Measurements from ENCODE around the gene PKP2. TPM values are rescaled to one million over a fixed set of nuclear protein-coding genes. Genes with fewer than 3 reads are reported as not detected.
"Not testable (repeated sequence)": the region's sequence is repeated elsewhere in the genome, so short reads cannot be mapped to it uniquely, and the experiment has no call there.

Gene PKP2
- total RNA-seq, 1 donor from 2014 or later, result not detected

GRCh38 chr12:32864731-32865130, 31.8 kb downstream of the PKP2 start:
- intact Hi-C loops (cut with micrococcal nuclease), result no loop called here

- intact Hi-C loops (cut with micrococcal nuclease), result no loop called here
Measured at GRCh38 chr12:32863128-32863527, 33.4 kb downstream of the PKP2 start.

- intact Hi-C loops (cut with micrococcal nuclease), result not testable (repeated sequence)
Measured at GRCh38 chr12:32861658-32862057, 34.9 kb downstream of the PKP2 start.

DNA sequence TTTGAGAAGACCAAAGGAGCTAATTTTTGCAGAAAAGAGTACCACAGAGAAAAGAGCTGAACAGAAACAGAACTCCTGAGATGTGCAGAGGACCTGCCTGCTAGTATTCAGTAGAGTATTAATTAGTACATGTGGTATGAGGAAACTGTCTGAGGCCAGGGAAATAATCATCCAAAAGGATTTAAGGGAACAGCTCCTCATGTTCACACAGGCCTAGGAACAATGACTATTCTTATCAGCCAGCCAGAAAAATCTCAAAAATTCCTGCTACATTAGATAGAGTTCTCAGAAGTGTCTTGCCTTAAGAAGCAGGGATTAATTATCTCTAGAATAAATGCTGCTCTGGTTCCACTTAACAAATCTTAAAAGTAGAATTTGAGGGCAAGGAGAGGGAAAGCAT, 36.4 kb downstream of the PKP2 start:
- intact Hi-C loops (cut with micrococcal nuclease), result no loop called here

- intact Hi-C loops (cut with micrococcal nuclease), result no loop called here
Measured at GRCh38 chr12:32859389-32859788, 37.2 kb downstream of the PKP2 start.

DNA sequence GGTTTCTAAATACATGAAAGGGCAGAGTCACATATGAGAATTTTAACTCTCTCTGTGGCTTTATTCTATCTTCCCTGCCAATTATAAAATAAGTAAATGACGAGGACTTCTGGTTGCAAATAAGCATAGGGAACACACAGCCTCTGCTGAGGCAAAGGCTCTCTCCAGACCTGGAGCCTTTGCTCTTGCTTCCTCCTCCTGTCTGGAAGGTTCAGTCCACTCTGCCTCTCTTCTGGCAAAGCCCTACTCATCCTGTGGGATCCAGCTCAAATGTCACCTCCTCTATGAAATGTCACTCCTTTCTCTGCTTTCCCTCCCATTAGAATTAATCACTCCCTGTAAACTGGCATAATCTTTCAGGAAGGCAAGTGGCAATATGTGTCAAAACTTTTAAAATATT, 41.9 kb downstream of the PKP2 start:
- intact Hi-C loops (cut with micrococcal nuclease), result no loop called here

- intact Hi-C loops (cut with micrococcal nuclease), result no loop called here
Measured at GRCh38 chr12:32854097-32854496, 42.5 kb downstream of the PKP2 start.

GRCh38 chr12:32847287-32847686, 49.3 kb downstream of the PKP2 start:
- intact Hi-C loops (cut with micrococcal nuclease), result no loop called here

DNA sequence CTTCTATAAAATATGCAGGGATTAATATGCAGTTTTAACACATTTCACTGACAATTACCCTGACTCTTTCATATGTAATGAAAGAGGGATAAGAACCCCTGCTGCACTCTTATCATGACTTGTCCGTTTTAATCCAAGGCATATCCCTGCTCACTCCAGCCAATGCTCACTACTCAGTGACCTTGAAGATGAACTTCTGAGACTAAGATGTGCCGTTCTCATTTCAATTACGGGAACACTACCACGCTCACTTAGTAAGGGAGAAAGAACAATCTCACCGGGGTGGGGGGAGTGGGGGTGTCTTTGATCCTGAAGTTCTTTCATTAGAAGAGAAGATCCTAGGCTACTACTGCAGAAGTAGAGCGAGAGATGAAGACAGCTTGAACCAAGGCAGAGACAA, 50.5 kb downstream of the PKP2 start:
- intact Hi-C loops (cut with micrococcal nuclease), result no loop called here

- intact Hi-C loops (cut with micrococcal nuclease), result no loop called here
Measured at GRCh38 chr12:32843528-32844095, 53.0 kb downstream of the PKP2 start.

DNA sequence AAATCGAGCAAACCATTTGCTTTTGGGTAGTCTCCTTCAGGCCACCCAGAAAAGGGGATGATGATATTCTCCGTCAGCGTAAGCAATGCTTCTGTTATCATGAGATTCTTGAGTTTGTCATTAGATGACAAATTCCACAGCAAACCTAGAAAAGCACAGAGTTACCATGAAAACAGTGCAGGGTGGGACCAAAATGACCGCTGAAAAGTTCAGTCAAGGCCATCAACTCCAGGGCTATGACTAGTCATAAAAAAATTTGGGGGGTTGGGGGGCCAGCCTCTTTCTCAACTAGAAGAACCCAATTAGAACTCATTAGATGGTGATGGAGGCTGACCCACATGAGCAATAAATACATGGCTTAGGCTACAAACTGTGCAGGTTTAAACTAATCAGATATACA, 55.5 kb downstream of the PKP2 start:
- intact Hi-C loops (cut with micrococcal nuclease), result no loop called here

DNA sequence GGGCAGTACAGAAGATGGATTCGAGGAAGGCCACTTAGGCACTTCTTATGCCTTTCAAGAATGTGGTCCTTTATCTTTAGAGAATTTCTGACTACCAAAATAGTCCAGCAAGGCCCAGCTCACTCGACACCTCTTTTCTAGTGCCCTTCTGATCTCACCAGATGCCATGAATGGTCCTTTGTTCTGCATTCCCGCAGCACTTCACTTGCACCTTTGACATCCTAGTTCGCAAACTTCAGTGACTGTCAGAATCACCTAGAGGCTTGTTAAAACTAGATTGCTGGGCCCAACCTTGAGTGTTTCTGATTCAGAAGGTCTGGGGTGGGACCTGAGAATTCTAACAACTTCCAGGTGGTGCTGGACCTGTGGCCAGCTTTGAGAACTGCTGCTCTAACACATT, 56.7 kb downstream of the PKP2 start:
- intact Hi-C loops (cut with micrococcal nuclease), result no loop called here

DNA sequence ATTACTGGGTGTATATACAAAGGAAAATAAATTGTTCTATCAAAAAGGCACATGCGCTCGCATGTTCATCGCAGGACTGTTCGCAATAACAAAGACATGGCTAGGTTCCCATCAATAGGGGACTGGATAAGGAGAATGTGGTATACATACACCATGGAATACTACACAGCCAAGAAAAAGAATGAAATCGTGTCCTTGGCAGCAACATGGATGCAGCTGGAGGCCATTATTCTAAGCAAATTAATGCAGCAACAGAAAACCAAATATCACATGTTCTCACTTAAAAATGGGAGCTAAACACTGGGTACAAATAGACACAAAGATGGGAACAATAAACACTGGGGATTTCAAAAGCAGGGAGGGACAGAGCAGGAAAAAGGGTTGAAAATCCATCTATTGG, 58.6 kb downstream of the PKP2 start:
- intact Hi-C loops (cut with micrococcal nuclease), result no loop called here

- intact Hi-C loops (cut with micrococcal nuclease), result no loop called here
Measured at GRCh38 chr12:32836710-32837109, 59.9 kb downstream of the PKP2 start.

DNA sequence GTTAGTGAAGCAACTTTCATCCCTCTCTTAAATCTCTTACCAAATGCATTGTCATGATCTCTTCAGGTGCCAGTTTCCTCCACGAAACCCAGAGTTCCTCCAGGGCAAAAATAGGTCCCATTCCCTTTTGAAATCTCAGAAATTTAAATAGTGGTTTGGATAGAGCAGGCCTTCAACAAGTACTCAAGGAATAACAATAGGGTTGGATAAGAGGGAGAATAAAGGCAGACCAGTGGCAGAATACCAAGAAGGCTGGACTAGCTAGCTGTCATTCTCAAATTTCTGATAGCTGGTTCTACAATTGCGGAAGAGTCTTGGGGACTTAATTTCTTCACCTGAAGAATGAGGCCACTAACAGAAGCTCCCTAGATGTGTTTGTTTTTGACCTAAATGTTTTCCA, 62.5 kb downstream of the PKP2 start:
- intact Hi-C loops (cut with micrococcal nuclease), result no loop called here

GRCh38 chr12:32828552-32828951, 68.0 kb downstream of the PKP2 start:
- intact Hi-C loops (cut with micrococcal nuclease), result no loop called here

- intact Hi-C loops (cut with micrococcal nuclease), result no loop called here
Measured at GRCh38 chr12:32828120-32828519, 68.5 kb downstream of the PKP2 start.

DNA sequence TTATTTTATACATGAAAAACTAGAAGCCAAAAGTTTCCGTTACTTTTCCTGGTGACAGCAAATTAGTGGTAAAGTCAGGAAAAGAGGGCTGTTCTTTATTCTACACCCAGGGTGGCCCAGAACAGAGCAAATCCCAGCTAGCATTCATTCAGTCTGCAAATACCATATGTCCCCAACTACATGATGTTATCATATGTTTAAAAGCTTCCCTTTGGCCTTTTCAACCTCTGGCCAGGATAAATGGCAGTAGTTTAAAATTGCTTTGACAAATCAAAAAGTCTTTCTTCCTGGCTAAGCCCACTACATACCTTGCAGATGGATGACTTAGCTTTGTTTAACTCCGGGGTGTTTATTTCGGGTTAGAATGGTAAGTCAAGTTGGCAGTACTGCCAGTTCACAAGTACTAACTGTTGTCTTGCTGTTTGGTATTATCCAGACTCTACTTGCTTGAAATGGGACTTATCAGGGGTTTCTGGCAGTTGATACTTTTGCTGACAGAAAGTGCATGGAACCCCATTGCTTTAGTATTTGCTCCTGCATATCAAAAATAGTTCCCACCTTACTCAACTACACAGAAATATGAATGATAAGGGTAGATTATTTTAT, 69.7 kb downstream of the PKP2 start:
- intact Hi-C loops (cut with micrococcal nuclease), result no loop called here

DNA sequence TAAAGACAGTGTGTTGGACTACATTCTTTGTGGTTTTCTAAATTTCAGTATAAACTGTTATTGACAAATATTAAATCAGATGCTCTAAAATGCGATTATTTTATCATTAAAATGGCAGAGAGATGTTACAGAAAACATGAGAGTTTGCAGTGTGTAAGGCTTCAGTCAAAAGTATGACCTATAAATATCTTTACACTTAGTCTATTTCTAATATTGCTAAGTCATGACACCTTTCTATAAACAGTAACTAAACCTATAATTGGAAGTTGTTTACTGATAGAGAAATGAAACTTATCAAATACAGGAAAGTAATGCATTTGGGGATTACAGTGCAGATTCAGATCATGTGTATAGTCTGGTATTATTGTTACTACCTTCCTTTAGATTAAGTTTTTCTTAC, 72.0 kb downstream of the PKP2 start:
- intact Hi-C loops (cut with micrococcal nuclease), result no loop called here

DNA sequence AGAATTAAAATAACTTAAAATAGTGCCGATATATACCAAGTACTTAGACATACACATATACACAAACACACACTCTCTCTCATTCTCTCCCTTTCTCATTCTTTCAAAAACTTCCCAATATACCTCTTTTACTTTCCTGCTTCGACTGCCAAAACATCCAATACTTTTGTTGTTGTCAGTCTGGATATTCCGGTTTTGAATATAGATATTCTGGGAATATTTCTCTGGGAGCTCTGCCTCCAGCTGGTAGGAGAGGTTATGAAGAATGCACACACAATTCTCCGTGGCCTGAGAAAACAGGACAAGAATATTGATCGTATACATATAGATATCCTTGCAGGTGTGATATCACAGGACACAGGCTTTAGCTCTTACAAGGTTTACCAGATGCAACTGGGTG, 74.2 kb downstream of the PKP2 start:
- intact Hi-C loops (cut with micrococcal nuclease), result no loop called here

DNA sequence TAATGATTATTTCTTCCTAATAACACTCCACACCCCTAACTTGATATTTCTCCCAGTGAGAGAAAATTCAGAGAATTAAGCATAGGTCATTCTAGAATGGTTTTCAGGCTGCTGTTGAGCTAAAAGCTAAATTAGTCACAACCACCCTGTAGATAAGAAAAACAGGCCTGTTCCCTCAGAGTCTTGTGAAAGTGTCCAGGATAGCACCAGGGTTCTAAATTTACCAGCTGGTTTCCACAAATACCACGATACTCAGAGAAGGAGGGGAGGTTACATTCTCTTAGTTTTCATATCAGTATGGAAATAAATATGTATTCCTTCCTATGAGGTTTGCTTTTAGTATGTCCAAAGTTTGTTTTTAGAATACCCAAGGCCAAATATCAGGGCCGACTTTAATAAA, 74.9 kb downstream of the PKP2 start:
- intact Hi-C loops (cut with micrococcal nuclease), result no loop called here

- intact Hi-C loops (cut with micrococcal nuclease), result no loop called here
Measured at GRCh38 chr12:32821293-32821692, 75.3 kb downstream of the PKP2 start.

DNA sequence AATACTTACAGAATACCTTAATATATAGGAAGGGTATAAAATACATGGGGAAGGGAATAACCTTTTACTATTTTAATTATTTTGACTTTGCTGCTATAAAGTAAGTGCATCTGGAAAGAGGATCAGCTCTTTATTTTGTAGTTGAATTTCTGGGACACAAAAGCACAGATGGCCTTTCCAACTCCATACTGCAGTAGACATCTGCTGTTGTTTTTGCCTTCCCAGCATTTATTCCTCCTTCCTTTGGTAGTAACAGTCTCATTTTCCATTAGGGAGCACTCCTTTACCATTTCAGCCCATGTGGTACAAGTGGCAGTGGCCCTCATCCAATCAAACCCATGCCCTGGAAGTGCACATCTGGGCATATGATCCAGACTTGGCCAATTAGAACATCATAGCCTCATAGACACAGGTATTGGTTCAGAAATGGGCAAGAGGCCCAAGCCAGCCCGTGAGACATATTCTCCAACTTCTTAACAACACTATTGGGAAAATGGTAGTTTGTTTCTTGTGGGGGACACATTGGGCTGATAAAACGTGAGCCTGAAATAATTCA, 76.1 kb downstream of the PKP2 start:
- intact Hi-C loops (cut with micrococcal nuclease), result no loop called here

Measured in T-helper 1 cell treated with Interleukin-12 subunit alpha and Interleukin-12 subunit beta and Interleukin-4 antibody, amounts not matched to agents 30 ng/mL and 1 ng/mL, for 36 hours (primary cell).